ENCODE data around the gene ODAD3.

DNA sequence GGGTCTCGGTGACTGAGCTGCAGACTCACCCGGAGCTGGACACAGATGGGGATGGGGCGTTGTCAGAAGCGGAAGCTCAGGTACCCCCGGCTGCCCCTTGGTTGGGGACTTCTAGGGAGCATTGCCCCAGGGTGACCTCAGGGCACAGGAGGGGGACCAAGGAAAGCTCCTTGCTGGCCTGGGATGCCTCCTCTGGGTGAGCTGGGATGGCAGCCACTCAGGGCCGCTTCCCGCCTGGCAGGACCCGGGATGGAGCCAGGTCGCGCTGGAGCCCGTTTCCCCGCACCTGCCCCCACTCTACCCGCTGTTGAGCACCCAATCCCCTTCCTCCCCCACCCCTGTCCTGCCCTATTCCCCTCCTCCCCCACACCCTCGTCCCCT, 11.3 kb upstream of the ODAD3 start:
- TF ChIP-seq POLR2AphosphoS5 (IDR thresholded peaks at IDR 0.05; ENCODE audit: low read depth, low read length) (no peak), TAF1 (IDR thresholded peaks at IDR 0.05; ENCODE audit: borderline replicate concordance, insufficient read depth, low read length) (no peak), SIN3A (IDR thresholded peaks at IDR 0.05; ENCODE audit: borderline replicate concordance, insufficient read depth, low read length) (no peak), FOXP2 (optimal IDR thresholded peaks at IDR 0.05; ENCODE audit: borderline replicate concordance, extremely low read depth, extremely low read length, insufficient read depth) (no peak)
